ENCODE results near the gene WSB1.

- TF ChIP-seq CTCF (conservative IDR thresholded peaks at IDR 0.05; ENCODE audit: low read depth in 2 of 2) (no peak), POLR2AphosphoS5 (IDR thresholded peaks at IDR 0.05; ENCODE audit: low read depth) (no peak), EZH2 (IDR thresholded peaks at IDR 0.05; ENCODE audit: low read depth, unreplicated experiment) (no peak), REST (IDR thresholded peaks at IDR 0.05; ENCODE audit: unreplicated experiment) (no peak), JUNB (IDR thresholded peaks at IDR 0.05; ENCODE audit: unreplicated experiment) (no peak)
- TF ChIP-seq, protein P1, sequence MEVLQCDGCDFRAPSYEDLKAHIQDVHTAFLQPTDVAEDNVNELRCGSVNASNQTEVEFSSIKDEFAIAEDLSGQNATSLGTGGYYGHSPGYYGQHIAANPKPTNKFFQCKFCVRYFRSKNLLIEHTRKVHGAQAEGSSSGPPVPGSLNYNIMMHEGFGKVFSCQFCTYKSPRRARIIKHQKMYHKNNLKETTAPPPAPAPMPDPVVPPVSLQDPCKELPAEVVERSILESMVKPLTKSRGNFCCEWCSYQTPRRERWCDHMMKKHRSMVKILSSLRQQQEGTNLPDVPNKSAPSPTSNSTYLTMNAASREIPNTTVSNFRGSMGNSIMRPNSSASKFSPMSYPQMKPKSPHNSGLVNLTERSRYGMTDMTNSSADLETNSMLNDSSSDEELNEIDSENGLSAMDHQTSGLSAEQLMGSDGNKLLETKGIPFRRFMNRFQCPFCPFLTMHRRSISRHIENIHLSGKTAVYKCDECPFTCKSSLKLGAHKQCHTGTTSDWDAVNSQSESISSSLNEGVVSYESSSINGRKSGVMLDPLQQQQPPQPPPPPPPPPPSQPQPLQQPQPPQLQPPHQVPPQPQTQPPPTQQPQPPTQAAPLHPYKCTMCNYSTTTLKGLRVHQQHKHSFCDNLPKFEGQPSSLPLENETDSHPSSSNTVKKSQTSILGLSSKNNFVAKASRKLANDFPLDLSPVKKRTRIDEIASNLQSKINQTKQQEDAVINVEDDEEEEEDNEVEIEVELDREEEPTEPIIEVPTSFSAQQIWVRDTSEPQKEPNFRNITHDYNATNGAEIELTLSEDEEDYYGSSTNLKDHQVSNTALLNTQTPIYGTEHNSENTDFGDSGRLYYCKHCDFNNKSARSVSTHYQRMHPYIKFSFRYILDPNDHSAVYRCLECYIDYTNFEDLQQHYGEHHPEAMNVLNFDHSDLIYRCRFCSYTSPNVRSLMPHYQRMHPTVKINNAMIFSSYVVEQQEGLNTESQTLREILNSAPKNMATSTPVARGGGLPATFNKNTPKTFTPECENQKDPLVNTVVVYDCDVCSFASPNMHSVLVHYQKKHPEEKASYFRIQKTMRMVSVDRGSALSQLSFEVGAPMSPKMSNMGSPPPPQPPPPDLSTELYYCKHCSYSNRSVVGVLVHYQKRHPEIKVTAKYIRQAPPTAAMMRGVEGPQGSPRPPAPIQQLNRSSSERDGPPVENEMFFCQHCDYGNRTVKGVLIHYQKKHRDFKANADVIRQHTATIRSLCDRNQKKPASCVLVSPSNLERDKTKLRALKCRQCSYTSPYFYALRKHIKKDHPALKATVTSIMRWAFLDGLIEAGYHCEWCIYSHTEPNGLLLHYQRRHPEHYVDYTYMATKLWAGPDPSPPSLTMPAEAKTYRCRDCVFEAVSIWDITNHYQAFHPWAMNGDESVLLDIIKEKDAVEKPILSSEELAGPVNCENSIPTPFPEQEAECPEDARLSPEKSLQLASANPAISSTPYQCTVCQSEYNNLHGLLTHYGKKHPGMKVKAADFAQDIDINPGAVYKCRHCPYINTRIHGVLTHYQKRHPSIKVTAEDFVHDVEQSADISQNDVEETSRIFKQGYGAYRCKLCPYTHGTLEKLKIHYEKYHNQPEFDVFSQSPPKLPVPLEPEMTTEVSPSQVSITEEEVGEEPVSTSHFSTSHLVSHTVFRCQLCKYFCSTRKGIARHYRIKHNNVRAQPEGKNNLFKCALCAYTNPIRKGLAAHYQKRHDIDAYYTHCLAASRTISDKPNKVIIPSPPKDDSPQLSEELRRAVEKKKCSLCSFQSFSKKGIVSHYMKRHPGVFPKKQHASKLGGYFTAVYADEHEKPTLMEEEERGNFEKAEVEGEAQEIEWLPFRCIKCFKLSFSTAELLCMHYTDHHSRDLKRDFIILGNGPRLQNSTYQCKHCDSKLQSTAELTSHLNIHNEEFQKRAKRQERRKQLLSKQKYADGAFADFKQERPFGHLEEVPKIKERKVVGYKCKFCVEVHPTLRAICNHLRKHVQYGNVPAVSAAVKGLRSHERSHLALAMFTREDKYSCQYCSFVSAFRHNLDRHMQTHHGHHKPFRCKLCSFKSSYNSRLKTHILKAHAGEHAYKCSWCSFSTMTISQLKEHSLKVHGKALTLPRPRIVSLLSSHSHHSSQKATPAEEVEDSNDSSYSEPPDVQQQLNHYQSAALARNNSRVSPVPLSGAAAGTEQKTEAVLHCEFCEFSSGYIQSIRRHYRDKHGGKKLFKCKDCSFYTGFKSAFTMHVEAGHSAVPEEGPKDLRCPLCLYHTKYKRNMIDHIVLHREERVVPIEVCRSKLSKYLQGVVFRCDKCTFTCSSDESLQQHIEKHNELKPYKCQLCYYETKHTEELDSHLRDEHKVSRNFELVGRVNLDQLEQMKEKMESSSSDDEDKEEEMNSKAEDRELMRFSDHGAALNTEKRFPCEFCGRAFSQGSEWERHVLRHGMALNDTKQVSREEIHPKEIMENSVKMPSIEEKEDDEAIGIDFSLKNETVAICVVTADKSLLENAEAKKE (CRISPR knock-in tag; IDR thresholded peaks at IDR 0.05) = no peak
- TF ChIP-seq, protein P2, sequence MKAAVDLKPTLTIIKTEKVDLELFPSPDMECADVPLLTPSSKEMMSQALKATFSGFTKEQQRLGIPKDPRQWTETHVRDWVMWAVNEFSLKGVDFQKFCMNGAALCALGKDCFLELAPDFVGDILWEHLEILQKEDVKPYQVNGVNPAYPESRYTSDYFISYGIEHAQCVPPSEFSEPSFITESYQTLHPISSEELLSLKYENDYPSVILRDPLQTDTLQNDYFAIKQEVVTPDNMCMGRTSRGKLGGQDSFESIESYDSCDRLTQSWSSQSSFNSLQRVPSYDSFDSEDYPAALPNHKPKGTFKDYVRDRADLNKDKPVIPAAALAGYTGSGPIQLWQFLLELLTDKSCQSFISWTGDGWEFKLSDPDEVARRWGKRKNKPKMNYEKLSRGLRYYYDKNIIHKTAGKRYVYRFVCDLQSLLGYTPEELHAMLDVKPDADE (IDR thresholded peaks at IDR 0.05) = no peak
Observed at GRCh38 chr17:27339836-27340550, 46.1 kb downstream of the WSB1 start.

Data from GM23338 (cell line).